Psoas muscle (tissue), 8 donors: ENCODE data around the gene MXRA7. TPM values are rescaled to one million over a fixed set of nuclear protein-coding genes. Genes with fewer than 3 reads are reported as not detected.

Experiments used
- ATAC-seq, 4 donors: fragments of 200-7000 bp; cut with Tn5 transposase; one replicate each; pipeline ENCODE4 v1.9.1; 2020; ENCODE audit warnings: moderate library complexity in 3 of 4, mild to moderate bottlenecking in 2 of 4
- DNase-seq, 2 donors: peaks; one replicate each; pipeline ENCODE4 v3.0.0-alpha.2; 2020
- H3K27ac ChIP-seq: fragments of 200-600 bp; one replicate; pipeline ENCODE4 v1.8.0; 2022
- H3K27me3 ChIP-seq, 3 donors: fragments of 200-600 bp in 1 of 3; one replicate each; pipeline versions ENCODE4 v1.6.1 to v1.8.0; 2013 to 2022; ENCODE audit warnings: low read length in 2 of 3, mild to moderate bottlenecking in 2 of 3, moderate library complexity in 1 of 3; ENCODE audit not compliant: insufficient read depth in 3 of 3
- H3K36me3 ChIP-seq, 2 donors: fragments of 200-600 bp in 1 of 2; one replicate each; pipeline versions ENCODE4 v1.6.1 to v1.8.0; 2013 to 2022; ENCODE audit warnings: low read depth in 1 of 2, mild to moderate bottlenecking in 1 of 2, moderate library complexity in 1 of 2; ENCODE audit not compliant: insufficient read depth in 1 of 2
- H3K4me1 ChIP-seq: fragments of 200-600 bp; one replicate; pipeline ENCODE4 v1.8.0; 2022
- H3K4me3 ChIP-seq: fragments of 200-600 bp; one replicate; pipeline ENCODE4 v1.8.0; 2022; ENCODE audit warnings: mild to moderate bottlenecking
- H3K9me3 ChIP-seq: fragments of 200-600 bp; one replicate; pipeline ENCODE4 v1.8.0; 2022
- CTCF ChIP-seq: fragments of 200-600 bp; IDR thresholded peaks from one replicate; pipeline ENCODE4 v1.8.0; 2022; ENCODE audit warnings: antibody characterized with exemption
- WGBS, 3 donors: extraction: QIAGEN DNeasy Blood & Tissue Kit; methylation state at CpG; one replicate each; pipeline versions ENCODE4 v1.1.6 to v1.1.7; 2013; 5-methylcytosine and 5-hydroxymethylcytosine counted together
- intact Hi-C, 2 donors: fragments of 100-400 bp; cut with DNase I; formaldehyde crosslinking; loops; one replicate each; pipeline versions ENCODE4 v1.11.0 to v1.14.2; 2022
- polyA plus RNA-seq, 3 donors: library from polyadenylated mRNA; stranded (reverse); fragments of 200-250 nt; gene quantifications; one replicate each; pipeline ENCODE4 v1.2.3, GENCODE V29; 2013
- total RNA-seq, 4 donors: library from RNA; stranded (reverse); fragmentation: NEBNext Ultra II Directional in 2 of 4; extraction: Animal tissue kit (Norgen Biotek cat#: 25700) in 2 of 4; gene quantifications; one replicate each; pipeline versions ENCODE4 v1.2.1 to v1.2.4, GENCODE V29; 2021 to 2023
- donor health status: healthy with polysubstance abuse.
- donor health status: DM: no; HTN: no; CAD: no; lungs with moderate emphysema.
- donor health status: Bipolar disorder and iron deficiency.
- donor health status: healthy.
- donor health status: DM: yes; HTN: yes; CAD: no.
- donor health status: DM: no; HTN: no; CAD: no.
- donor health status: DM: no; HTN: no; CAD: no.
- donor health status: DM: yes; HTN: yes; CAD: no.

The MXRA7 gene
- total and polyA plus RNA-seq, 7 donors, result 34.6 to 75.1 (median 43.2) TPM

GRCh38 chr17:76657505-76658241 is 53.1 kb downstream of the MXRA7 start:
- no peak for TF ChIP-seq CTCF

GRCh38 chr17:76654408-76654807 is 56.4 kb downstream of the MXRA7 start:
- Histone ChIP-seq H3K27ac (no peak overlapping the region), H3K36me3 (no peaks in the 10 kb centered on the region), H3K4me3 (no peak overlapping the region), H3K9me3 (no peaks in the 10 kb centered on the region), H3K4me1 (no peaks in the 10 kb centered on the region), H3K27me3 (no peaks in the 10 kb centered on the region)
- ATAC-seq (no peak), DNase-seq (no peak)
- intact Hi-C loops, result no loop called here
- no peak for TF ChIP-seq CTCF
- WGBS, 3 donors, result 92 to 100% (median 98%) methylated on average over 1 of the region's 1 CpG

More at GRCh38 chr17:76657505-76658241, 53.1 kb downstream of the MXRA7 start:
- Histone ChIP-seq H3K27me3 (no peaks in the 10 kb centered on the region), H3K4me1 (peaks cover 5% of the 10 kb centered on the region), H3K36me3 (no peaks in the 10 kb centered on the region), H3K4me3 (no peak overlapping the region), H3K9me3 (no peaks in the 10 kb centered on the region), H3K27ac (no peak overlapping the region)
- no peak for DNase-seq
- intact Hi-C loops, result no loop called here
- no peak for ATAC-seq
- WGBS, 3 donors, result 87 to 91% (median 87%) methylated on average over 8 of the region's 8 CpGs

GRCh38 chr17:76650504-76650903 is 60.3 kb downstream of the MXRA7 start:
- 82 to 85% (median 83%) methylated on average over 5 of the region's 5 CpGs for WGBS, 3 donors
- DNase-seq (no peak), ATAC-seq (no peak)
- intact Hi-C loops, result no loop called here
- Histone ChIP-seq H3K27me3 (no peaks in the 10 kb centered on the region), H3K36me3 (no peaks in the 10 kb centered on the region), H3K27ac (no peak overlapping the region), H3K9me3 (no peaks in the 10 kb centered on the region), H3K4me1 (no peaks in the 10 kb centered on the region), H3K4me3 (no peak overlapping the region)
- no peak for TF ChIP-seq CTCF

GRCh38 chr17:76646712-76647111 is 64.1 kb downstream of the MXRA7 start:
- intact Hi-C loops, result no loop called here
- no peaks in the 10 kb centered on the region for H3K36me3 ChIP-seq
- no peak for ATAC-seq
- H3K27me3 ChIP-seq, result no peaks in the 10 kb centered on the region
- 71 to 93% (median 88%) methylated on average over 1 of the region's 1 CpG for WGBS, 3 donors
- H3K27ac ChIP-seq, result no peak overlapping the region
- DNase-seq, result no peak
- no peaks in the 10 kb centered on the region for H3K4me1 ChIP-seq
- no peak for TF ChIP-seq CTCF
- H3K4me3 ChIP-seq, result no peak overlapping the region
- no peaks in the 10 kb centered on the region for H3K9me3 ChIP-seq

GRCh38 chr17:76645481-76645880 is 65.3 kb downstream of the MXRA7 start:
- H3K9me3 ChIP-seq, result no peaks in the 10 kb centered on the region
- no peak overlapping the region for H3K4me3 ChIP-seq
- TF ChIP-seq CTCF, result no peak
- intact Hi-C loops, result no loop called here
- no peaks in the 10 kb centered on the region for H3K27me3 ChIP-seq
- no peak overlapping the region for H3K27ac ChIP-seq
- H3K4me1 ChIP-seq, result no peaks in the 10 kb centered on the region
- H3K36me3 ChIP-seq, result no peaks in the 10 kb centered on the region
- DNase-seq (no peak), ATAC-seq (no peak)
- 27 to 72% (median 70%) methylated on average over 5 of the region's 5 CpGs for WGBS, 3 donors
